Loucy (cell line): ENCODE measurements around the gene NLRP12.
"Not testable (repeated sequence)": the region's sequence is repeated elsewhere in the genome, so short reads cannot be mapped to it uniquely, and the experiment has no call there.

Source experiments
- EZH2phosphoT487 ChIP-seq: fragments of 200-600 bp; IDR thresholded peaks from 2 replicates; pipeline ENCODE4 v1.6.1; 2018; ENCODE audit warnings: antibody characterized with exemption, mild to moderate bottlenecking, moderate library complexity, borderline replicate concordance
- TF ChIP-seq, protein P1 (sequence below): fragments of 200-600 bp; sonication (generic); conservative IDR thresholded peaks from 2 replicates; pipeline ENCODE4 v1.5.1; 2014; ENCODE audit warnings: mild to moderate bottlenecking, antibody characterized with exemption, low read length

DNA sequence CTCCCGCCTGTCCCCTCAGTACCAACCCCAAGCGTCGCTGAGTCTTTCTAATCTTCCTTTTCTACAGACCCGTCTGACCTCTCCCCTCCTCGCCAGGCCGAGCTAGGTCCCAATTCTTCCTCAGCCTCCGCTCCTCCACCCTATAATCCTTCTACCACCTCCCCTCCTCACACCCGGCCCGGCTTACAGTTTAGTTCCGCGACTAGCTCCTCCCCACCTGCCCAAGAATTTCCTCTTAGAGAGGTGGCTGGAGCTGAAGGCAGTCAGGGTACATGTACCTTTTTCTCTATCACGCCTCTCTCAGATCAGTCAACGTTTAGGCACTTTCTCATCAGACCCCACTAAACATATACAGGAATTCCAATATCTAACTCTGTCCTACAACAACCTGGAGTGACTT lies 8.7 kb upstream of the NLRP12 start:
- TF ChIP-seq, protein P1, sequence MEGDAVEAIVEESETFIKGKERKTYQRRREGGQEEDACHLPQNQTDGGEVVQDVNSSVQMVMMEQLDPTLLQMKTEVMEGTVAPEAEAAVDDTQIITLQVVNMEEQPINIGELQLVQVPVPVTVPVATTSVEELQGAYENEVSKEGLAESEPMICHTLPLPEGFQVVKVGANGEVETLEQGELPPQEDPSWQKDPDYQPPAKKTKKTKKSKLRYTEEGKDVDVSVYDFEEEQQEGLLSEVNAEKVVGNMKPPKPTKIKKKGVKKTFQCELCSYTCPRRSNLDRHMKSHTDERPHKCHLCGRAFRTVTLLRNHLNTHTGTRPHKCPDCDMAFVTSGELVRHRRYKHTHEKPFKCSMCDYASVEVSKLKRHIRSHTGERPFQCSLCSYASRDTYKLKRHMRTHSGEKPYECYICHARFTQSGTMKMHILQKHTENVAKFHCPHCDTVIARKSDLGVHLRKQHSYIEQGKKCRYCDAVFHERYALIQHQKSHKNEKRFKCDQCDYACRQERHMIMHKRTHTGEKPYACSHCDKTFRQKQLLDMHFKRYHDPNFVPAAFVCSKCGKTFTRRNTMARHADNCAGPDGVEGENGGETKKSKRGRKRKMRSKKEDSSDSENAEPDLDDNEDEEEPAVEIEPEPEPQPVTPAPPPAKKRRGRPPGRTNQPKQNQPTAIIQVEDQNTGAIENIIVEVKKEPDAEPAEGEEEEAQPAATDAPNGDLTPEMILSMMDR: not testable (repeated sequence)
- not testable (repeated sequence) for TF ChIP-seq EZH2phosphoT487
